Midbrain (tissue), 1 donor: Measurements from ENCODE around the gene ZNF484.
"Not testable (repeated sequence)": the region's sequence is repeated elsewhere in the genome, so short reads cannot be mapped to it uniquely, and the experiment has no call there.

Source experiments
- DNase-seq: peaks from one replicate; lab custom pipeline; 2025; lab: John Stamatoyannopoulos, UW

Gene ZNF484

DNA sequence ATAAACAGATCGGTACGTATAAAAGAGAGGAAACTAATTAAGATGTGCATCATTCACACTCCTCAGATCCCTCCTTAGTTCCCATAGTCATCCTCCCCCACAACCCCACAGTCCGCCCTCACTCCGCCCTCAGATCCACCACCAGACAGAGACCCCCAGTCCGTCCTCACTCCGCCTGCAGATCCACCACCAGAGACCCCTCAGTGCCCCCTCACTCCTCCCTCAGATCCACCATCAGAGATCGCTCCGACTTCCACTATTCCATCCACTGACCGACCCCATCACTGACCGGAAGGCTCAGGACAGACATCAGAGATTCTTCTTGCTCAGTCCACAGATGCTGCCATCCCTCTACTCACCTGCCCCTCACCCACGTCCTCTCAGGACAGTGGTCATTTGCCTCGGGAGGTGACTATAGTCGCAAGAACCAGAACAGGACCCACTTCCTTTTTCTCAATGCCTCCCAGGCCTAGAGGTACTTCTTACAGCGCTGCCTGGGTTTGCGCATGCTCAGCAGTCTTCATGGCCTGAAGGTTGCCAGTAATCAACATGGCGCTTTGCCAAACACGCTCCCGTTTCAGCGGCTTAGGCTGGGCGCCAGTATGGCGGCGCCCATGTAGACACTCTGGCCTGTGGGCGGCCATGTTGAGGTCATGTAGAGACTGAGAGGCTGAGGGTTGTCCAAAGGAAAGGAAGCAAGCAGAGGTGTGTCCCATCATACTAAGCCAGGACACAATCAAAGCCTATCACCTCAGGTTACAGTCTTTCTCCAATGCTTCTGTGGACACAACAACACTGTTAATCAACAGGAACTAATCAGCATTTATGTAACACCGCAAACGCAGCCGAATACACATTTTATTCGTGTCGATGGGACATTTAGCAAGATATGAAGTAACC lies at the start of gene ZNF484:
TSS of gene ZNF484 (minus strand) at position 508 of the 900 bp plus-strand sequence. CDS start 3,009 bp downstream, outside the sequence.
- peak; percentile 98 for DNase-seq

DNA sequence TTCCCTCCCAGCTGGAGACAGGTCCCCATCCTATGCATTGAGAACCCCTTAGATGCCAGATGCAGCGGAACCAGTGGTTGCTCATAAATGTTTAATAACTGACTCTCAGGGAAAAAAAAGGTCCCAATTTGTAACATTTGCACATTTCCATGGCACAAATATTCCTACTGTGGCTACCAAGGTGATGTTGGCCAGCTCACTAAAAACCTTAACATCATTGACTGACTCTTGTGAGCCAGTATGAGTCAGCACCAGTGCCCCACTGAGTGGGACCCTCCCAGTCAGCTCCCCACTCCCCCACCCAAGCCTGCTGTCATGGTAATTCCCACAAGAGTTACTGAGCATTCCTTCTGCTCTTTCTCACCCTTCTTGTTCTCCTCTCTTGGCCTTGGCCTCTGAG lies 42.6 kb upstream of the ZNF484 start:
- no peak for DNase-seq

GRCh38 chr9:92917176-92917800 lies 39.5 kb upstream of the ZNF484 start:
- DNase-seq: no peak

DNA sequence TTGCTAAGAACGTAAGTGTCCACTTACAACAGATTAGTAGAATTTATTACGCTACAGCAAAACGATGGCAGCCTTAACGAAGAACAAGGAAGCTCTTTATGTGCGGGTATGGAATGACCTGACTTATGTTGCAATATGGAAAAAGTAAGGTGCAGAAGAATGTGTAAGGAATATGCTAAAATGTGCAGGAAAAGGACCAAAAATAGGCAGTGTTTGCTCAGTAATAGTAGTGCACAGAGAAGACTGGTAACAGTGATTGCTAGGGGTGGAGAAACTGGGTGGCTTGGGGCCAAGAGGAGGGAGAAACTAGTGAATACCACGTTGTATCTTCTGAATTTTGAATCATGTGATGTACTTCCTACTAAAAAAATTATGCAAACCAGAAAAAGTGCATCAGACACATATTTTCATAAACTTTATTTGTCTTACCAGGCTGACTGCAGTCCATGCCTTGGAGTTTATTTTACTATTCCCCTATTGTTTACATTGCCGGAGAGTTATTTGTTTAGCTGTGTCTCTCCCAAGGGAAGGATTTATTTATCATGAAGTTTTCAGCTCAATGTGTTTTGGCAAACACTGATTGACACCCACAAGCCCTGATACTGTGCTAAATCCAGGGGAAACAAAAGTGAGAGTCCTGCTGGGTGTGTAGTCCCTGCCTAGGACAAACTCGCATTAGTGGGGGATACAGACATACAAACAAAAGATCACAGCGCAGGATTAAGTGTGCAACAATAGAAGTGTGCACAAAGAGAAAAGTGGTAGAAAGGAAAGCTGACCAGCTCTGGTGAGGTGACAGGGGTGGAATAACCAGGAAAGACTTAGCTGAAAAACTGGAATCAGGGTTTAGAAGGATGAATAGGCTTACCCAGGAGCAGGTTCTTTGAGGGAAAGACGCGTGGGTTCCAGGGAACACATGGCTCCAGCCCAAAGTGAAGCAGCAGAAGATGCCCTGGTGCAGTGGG lies 34.0 kb upstream of the ZNF484 start:
- no peak for DNase-seq

GRCh38 chr9:92905137-92905536 lies 27.3 kb upstream of the ZNF484 start:
- not testable (repeated sequence) for DNase-seq

- DNase-seq: no peak
Observed at GRCh38 chr9:92897323-92897722, 19.5 kb upstream of the ZNF484 start.

DNA sequence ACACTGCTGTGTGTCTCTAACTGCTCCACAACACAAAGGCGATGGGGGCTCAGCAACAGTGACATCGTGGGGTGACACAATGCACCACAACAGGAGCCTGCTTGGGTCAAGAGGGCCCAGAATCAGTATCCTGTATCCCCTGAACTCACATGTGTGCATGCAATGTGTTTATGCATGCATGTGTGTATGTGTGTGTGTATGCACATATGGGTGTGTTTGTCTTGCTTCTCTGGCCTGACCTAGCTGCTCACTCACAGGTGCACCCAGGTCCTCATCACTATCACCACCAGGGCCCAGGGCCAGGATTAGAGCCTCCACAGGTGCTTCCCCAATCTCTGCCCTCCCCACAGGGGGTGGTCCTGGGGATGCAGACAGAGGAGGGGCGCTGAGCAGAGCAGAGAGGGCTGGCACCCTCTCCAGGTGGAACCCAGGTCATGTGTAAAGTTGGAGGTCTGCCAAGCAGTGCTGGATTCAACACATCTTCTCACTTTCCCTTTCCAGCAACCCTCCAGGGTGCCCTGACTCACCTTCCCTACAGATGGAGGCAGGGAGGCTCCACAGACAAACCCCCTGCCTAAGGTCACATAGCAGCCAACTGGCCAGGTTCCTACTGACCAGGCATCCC lies 18.1 kb upstream of the ZNF484 start:
- DNase-seq: no peak

GRCh38 chr9:92894711-92895362 lies 17.0 kb upstream of the ZNF484 start:
- DNase-seq: no peak

- DNase-seq: not testable (repeated sequence)
Observed at GRCh38 chr9:92893916-92894610, 16.2 kb upstream of the ZNF484 start.

- DNase-seq: not testable (repeated sequence)
Observed at GRCh38 chr9:92892276-92892675, 14.4 kb upstream of the ZNF484 start.

DNA sequence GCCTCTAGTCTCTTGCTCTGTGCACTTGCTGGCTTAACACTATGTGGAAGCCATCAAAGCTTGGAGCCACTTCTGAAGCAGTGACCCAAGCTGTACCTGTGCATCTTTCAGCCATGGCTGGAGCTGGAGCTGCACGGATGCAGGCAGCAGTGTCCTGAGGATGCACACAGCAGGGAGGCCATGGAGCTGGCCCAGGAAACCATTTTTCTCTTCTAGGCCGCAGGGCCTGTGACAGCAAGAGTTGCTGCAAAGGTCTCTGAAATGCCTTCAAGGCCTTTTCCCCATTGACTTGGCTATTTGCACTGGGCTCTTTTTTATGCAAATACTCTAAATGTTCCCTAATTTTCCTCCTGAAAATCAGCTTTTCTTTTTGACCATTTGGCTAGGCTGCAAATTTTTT lies 12.9 kb upstream of the ZNF484 start:
- DNase-seq: no peak

- no peak for DNase-seq
Observed at GRCh38 chr9:92887880-92888338, 10.1 kb upstream of the ZNF484 start.

GRCh38 chr9:92886846-92887610 lies 9.2 kb upstream of the ZNF484 start:
- DNase-seq: not testable (repeated sequence)

- DNase-seq: not testable (repeated sequence)
Observed at GRCh38 chr9:92883666-92884405, 6.0 kb upstream of the ZNF484 start.

DNA sequence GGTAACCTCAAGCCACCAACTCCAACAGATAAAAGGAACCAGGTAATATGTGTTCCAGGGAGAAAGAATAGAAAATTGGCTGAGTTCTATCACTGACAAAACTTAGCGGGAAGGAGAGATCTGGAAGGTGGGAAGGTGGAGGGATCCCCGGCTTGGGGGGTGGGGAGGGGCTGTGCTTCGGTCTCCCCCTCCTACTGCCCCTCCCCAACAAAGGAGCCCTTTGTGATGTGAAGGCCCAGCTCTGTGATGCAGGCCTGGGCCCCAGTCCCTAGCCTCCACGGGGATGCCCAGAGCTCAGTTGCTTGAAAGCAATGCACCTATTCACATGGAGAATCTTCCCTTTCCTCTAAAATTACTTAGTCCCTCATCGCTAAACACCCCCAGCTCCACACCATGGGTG lies 4.4 kb upstream of the ZNF484 start:
- DNase-seq: peak; percentile 2

- DNase-seq: no peak
Observed at GRCh38 chr9:92875373-92875772, 2.5 kb downstream of the ZNF484 start.

DNA sequence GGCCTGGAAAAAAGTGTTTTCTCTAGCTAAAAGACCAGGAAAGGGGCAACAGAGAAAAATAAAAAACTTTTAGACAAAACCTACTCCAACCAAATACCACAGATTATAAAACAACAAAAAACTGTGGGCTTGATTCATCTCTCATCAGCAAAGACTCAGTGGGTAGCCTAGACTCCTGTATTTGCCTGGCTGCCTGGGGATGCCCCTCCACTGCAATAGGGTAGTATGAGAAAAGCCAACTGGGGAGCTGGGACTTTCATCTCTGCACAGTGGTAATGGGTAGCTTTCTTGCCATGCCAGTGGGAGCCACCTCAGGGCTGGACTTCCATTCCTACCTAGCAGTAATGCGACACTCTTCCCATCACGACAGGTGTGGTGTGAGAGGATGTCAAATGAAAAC lies 7.5 kb downstream of the ZNF484 start:
- no peak for DNase-seq

DNA sequence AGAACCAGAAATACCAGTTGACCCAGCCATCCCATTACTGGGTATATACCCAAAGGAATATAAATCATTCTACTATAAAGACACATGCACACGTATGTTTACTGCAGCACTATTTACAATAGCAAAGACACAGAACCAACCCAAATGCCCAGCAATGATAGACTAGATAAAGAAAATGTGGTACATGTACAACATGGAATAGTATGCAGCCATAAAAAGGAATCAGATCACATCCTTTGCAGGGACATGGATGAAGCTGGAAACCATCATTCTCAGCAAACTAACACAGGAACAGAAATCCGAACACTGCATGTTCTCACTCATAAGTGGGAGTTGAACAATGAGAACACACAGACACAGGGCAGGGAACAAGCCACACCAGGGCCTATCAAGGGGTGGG lies 11.2 kb downstream of the ZNF484 start:
- DNase-seq: not testable (repeated sequence)

GRCh38 chr9:92864152-92864551 lies 13.7 kb downstream of the ZNF484 start:
- DNase-seq: no peak
